HG03432 (cell line): ENCODE results near the gene APOA4.

Experiments
- ATAC-seq: cut with Tn5 transposase; IDR thresholded peaks from one replicate; pipeline ENCODE4 v1.9.1; 2021; ENCODE audit warnings: mild to moderate bottlenecking, moderate library complexity; ENCODE audit not compliant: unreplicated experiment

APOA4 gene

DNA sequence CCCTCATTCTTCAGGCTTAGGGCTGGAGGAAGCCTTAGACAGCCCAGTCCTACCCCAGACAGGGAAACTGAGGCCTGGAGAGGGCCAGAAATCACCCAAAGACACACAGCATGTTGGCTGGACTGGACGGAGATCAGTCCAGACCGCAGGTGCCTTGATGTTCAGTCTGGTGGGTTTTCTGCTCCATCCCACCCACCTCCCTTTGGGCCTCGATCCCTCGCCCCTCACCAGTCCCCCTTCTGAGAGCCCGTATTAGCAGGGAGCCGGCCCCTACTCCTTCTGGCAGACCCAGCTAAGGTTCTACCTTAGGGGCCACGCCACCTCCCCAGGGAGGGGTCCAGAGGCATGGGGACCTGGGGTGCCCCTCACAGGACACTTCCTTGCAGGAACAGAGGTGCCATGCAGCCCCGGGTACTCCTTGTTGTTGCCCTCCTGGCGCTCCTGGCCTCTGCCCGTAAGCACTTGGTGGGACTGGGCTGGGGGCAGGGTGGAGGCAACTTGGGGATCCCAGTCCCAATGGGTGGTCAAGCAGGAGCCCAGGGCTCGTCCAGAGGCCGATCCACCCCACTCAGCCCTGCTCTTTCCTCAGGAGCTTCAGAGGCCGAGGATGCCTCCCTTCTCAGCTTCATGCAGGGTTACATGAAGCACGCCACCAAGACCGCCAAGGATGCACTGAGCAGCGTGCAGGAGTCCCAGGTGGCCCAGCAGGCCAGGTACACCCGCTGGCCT, 7.2 kb upstream of the APOA4 start:
- no peak for ATAC-seq

GRCh38 chr11:116829525-116830183, 6.5 kb upstream of the APOA4 start, which contains the start of gene APOC3:
TSS of gene APOC3 (plus strand) at chr11:116829907. CDS start at chr11:116830583, 676 bp downstream.
- no peak for ATAC-seq

DNA sequence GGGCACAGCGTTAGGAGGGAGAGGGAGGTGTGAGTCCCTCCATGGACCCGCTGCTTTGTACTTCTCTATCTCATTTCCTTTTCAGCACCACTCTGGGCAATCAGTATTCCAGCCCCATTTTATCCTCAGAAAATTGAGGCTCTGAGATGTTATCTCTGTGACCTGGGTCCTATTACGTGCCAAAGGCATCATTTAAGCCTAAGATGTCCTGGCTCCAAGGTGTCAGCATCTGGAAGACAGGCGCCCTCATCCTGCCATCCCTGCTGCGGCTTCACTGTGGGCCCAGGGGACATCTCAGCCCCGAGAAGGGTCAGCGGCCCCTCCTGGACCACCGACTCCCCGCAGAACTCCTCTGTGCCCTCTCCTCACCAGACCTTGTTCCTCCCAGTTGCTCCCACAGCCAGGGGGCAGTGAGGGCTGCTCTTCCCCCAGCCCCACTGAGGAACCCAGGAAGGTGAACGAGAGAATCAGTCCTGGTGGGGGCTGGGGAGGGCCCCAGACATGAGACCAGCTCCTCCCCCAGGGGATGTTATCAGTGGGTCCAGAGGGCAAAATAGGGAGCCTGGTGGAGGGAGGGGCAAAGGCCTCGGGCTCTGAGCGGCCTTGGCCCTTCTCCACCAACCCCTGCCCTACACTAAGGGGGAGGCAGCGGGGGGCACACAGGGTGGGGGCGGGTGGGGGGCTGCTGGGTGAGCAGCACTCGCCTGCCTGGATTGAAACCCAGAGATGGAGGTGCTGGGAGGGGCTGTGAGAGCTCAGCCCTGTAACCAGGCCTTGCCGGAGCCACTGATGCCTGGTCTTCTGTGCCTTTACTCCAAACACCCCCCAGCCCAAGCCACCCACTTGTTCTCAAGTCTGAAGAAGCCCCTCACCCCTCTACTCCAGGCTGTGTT, 5.8 kb upstream of the APOA4 start:
- no peak for ATAC-seq

DNA sequence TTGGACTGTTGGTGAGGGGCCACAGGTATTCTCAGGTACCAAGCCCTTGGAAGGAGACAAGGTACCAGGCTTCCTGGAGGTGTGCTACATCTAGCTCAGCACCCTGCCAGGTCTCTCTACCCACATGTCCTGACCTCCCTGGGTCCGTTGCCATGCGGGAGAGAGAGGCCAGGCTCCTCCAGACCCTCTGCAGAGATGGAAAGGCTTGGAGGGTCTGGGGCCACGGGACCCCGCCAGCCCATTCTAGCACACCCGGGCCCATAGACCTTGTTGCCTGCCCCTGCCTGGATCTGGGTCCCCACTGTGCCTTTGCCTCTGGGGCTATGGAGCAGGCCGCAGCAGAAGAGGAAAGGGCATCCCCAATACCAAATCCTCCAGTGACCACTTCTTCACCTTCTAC, 4.4 kb upstream of the APOA4 start:
- no peak for ATAC-seq

DNA sequence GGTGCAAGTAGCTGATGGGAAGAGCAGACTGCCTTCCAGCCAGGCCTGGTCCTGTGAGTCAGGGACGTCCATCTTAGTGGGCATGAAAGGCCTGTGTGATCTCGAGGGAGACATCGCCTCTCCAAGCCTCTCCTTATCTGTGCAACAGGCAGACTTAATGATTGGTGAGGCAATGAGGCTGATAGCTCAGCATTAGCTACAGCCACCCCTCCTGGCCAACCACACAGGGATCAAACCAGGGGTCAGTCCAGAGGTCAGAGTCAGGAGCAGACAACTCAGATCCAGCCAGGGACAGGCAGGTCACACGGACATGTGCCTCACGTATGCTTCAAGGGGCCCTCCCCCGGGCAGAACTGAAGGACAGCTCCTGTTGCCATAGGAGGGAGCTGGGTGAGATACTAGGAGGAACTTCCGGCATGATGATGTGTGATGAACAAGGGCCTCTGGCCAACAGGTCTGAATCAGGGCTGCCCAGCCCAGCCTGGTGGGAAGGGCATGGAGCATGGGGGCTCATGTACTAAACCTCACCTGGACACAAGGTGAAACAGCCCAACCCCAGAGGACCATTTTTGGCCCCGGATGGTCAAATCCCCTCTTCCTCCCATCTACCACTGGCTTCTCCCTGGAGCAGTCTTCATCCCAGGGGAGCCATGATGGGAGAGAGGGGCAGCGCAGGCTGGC, 3.8 kb upstream of the APOA4 start:
- ATAC-seq = no peak

GRCh38 chr11:116825854-116826750, 3.0 kb upstream of the APOA4 start:
- no peak for ATAC-seq

DNA sequence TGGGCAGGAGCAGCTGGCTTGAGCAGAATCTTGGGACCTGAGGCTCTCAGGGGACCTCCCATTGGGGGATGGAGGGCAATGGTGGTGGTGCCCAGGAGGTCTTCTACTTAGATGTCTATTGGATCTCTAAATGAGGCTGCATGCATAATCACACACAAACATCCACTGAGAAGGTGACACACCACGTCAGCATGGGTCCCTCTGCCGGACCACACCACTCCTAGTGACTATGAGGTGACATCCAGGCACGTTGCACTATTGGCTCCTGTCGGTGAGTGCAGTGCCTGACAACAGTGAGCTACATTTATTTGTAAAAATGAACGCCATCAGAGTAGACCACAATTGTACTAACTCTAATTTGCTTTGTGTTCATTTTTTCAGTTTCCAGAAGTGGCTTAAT, 2.3 kb upstream of the APOA4 start:
- ATAC-seq = no peak

GRCh38 chr11:116822575-116822974, 529 bp downstream of the APOA4 start:
- no peak for ATAC-seq

DNA sequence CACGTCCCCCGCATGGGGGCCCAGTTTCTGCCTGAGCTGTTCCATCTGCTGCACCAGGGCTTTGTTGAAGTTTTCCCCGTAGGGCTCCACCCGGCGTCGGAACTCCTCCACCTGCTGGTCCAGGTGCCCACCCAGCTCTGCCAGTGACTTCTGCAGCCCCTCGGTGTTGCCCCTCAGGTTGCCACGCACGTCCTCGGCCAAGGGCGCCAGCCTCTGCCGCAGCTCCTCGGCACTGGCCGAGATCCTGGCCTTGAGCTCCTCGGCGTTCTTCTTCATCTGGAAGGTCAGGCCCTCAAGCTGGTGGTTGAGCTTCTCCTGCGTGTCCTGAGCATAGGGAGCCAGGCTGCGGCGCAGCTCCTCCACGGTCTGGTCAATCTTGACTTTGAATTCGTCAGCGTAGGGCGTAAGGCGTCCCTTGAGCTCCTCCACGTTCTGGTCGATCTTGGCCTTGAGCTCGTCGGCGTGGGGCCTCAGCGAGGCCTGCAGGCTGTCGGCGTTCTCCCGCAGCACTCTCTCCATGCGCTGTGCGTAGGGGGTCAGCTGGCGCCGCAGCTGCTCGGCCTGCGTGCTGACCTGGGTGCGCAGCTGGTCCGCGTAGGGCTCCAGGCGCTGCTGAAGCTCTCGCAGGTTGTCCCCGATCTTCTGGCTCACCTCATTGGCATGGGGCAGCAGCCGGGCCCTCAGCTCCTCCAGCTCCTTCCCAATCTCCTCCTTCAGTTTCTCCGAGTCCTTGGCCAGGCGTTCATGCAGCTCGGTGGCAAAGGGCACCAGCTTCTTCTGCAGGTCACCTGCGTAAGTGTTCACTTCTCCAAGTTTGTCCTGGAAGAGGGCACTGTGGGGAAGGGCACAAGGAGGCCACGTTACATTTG, 1.8 kb downstream of the APOA4 start:
- ATAC-seq = no peak

GRCh38 chr11:116819049-116819448, 4.1 kb downstream of the APOA4 start:
- no peak for ATAC-seq

DNA sequence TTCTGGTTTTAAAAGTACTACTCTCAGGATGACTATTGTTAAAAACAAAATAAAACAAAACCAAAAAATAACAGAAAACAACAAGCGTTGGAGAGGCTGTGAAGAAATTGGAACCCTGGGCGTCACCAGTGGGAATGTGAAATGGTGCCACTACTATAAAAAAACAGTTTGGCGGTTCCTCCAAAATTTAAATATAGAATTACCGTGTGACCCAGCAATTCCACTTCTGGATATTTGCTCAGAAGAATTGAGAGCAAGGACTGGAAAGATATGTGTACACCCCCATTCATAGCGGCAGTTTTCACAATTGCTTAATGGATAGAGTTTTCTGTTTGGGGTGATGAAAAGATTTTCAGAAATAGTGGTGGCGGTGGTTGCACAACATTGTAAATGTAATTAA, 8.6 kb downstream of the APOA4 start:
- no peak for ATAC-seq

DNA sequence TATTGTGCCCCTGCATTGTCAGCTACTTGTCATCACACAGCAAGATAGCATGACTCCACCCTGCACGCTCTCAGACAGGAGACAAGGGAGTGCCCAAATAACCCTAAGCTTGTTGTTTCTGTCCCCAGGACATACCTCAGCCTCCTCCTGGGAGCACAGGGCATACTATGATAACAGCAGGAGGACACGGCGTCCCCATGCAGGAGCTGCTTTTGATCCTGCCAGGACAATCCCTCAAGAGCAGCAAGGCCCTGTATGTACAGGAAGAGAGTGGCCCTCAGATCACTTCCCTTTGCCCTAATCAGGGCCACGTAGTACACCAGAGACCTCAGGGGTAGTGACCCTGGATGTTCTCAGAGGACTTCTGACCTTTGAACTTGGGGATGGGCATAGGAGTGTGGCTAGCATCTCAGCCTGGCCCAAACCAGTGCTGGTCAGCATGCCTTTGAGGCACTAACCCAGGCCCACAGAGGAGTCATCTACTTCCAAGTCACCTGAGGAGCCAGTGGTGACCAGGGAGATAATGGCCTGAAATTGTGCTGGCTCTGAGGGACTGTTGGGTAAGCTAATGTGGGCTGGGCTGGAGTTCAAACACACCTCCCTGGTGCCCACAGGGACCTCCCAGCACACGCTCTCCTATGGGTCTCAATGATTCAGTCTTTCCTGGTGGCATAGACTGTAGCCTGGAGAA, 9.2 kb downstream of the APOA4 start:
- ATAC-seq = no peak

- no peak for ATAC-seq
These were observed 9.9 kb downstream of the APOA4 start for GRCh38 chr11:116813170-116813569.

DNA sequence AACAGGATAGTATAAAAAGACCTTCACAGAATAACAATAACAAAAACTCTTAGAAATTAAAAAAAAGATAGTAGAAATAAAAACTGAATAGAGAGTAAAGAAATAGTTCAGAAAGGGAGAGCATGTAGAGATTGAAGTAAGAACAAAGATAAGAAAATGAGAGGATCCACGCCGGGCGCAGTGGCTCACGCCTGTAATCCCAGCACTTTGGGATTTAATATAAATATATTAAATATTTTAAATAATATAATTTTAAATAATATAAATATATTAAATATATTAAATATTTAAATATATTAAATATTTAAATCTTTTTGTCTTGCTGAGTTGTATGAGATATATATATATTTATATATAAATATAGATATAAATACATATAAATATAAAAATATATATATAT, 11.0 kb downstream of the APOA4 start:
- no peak for ATAC-seq

GRCh38 chr11:116811194-116811593, 11.9 kb downstream of the APOA4 start:
- ATAC-seq = no peak

DNA sequence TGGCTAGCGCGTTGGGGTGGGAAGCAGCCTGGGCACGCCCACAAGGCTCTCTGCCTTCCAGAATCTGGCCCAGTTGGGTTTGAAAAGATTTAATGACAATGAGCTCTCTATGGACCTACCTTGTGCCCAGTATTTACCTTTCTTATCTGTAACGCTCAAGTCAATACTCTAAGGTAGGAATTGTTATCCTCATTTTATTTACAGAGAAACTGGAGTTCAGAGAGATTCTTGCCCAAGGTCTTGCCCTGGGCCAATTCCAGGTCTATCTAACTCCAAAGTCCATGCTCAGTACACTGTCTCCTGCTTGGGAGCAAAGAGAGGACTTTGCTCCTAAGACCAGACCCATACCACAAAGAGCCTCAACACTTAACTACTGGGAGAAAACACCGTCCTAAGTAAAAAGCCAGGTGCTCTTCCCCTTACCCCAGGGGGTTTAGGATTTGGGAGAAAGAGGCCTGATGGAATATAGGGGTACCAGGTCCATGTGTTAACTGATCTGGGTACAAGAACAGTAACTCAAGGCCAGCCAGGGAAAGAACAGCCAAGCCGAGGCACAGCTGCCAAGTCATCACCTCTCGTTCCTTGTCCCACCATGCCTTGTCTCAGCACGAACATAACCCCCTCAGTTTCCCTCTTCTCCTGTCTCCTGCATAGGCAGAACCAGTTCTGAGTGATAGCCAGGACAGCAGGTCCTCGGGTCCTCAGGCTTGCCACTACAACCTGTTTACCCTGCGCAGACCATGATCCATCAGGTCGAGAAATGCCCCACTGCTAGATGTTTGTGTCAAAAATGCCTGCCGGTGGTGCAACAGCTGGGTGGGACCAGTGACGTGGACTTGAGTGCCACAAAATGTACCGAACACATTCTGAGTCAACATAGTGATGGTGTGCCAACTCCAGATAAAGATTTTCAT, 14.6 kb downstream of the APOA4 start:
- ATAC-seq = no peak

DNA sequence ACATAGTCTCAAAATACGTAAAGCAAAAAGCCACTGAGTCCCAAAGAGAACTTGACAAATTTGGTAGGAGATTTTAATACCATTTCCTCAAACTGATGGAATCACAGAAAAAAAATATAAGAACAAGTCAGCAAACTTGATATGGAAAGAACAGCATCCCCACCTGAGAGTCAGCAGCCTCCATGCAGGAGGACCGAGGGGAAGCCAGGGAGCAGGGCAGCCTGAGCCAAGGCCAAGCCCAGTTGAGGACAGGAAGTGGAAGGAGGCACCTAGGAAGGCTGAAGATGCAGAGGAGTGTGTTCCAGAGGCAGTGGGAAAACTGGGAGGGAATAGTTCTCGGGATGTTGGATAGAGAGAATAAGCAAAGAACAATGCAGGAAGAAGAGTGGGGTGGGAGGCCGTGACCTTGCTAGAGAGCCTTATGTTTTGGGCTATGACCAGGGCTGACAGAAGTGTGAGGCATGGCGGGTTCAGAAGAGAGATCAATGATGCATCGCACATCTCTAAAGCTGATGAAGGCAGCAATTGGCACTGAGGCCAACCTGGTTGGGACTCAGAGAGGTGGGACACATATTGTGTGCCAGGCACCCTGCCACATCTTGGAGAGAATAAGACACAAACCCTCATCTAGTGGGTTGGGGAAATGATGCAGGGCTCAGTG, 15.4 kb downstream of the APOA4 start:
- ATAC-seq = no peak
